Panc1 (cell line): ENCODE measurements around the gene MAPK8. TPM values are rescaled to one million over a fixed set of nuclear protein-coding genes. Genes with fewer than 3 reads are reported as not detected.

Experiments used
- ATAC-seq: fragments of 200-7000 bp; cut with Tn5 transposase; 2 replicates; pipeline ENCODE4 v1.9.1; 2020; ENCODE audit warnings: mild to moderate bottlenecking, moderate library complexity
- BruUV-seq: library from RNA; stranded (reverse); fragments of 400-500 nt; replicated peaks from 2 replicates; lab custom pipeline; 2021; lab: Mats Ljungman, UMichigan
- CTCF ChIA-PET: fragments of 300-600 bp; sonication (Branson Sonifier 250); formaldehyde crosslinking; loops from one replicate; lab custom pipeline; 2022; ENCODE audit warnings: antibody characterized with exemption; lab: Charles Lee
- POLR2A ChIA-PET: fragments of 300-600 bp; sonication (Branson Sonifier 250); formaldehyde crosslinking; loops from one replicate; lab custom pipeline; 2022; ENCODE audit warnings: antibody characterized with exemption; lab: Charles Lee
- DNase-seq: peaks from one replicate; pipeline ENCODE4 v3.0.0-alpha.2; 2010; ENCODE audit warnings: low read depth, low spot score
- H3K27ac ChIP-seq: 2 replicates; pipeline ENCODE4 v1.5.1; 2011; ENCODE audit warnings: mild to moderate bottlenecking, low read length, inconsistent platforms
- H3K27me3 ChIP-seq: fragments of 200-500 bp; sonication (Bioruptor generic); 2 replicates; pipeline ENCODE4 v1.6.0; 2014; ENCODE audit warnings: low read length, inconsistent platforms; ENCODE audit not compliant: control insufficient read depth, insufficient read depth
- H3K36me3 ChIP-seq: fragments of 200-500 bp; sonication (Bioruptor generic); 2 replicates; pipeline ENCODE4 v1.5.1; 2014; ENCODE audit warnings: inconsistent platforms, mild to moderate bottlenecking, low read length, moderate library complexity; ENCODE audit not compliant: control insufficient read depth, insufficient read depth
- H3K4me1 ChIP-seq: 2 replicates; pipeline ENCODE4 v1.5.1; 2011; ENCODE audit warnings: inconsistent platforms, mild to moderate bottlenecking, low read length, moderate library complexity; ENCODE audit not compliant: control insufficient read depth, insufficient read depth
- H3K4me3 ChIP-seq, 2 experiments: 2 replicates each; pipeline ENCODE4 v1.5.1; 2011 to 2012; ENCODE audit warnings: low read depth in 2 of 2, low read length in 2 of 2, mild to moderate bottlenecking in 2 of 2, inconsistent platforms in 1 of 2, moderate library complexity in 1 of 2
- H3K9me3 ChIP-seq: fragments of 200-500 bp; sonication (Bioruptor generic); 2 replicates; pipeline ENCODE4 v1.5.1; 2014; ENCODE audit warnings: low read depth, mild to moderate bottlenecking, inconsistent platforms, low read length, moderate library complexity; ENCODE audit not compliant: control insufficient read depth, insufficient read depth
- POLR2AphosphoS5 ChIP-seq: IDR thresholded peaks from 2 replicates; pipeline ENCODE4 v1.6.1; 2012; ENCODE audit warnings: mild to moderate bottlenecking, low read depth, low read length, moderate library complexity
- REST ChIP-seq, 2 experiments: IDR thresholded peaks; 2 replicates each; pipeline ENCODE4 v1.6.1; 2011 to 2012; ENCODE audit warnings: low read depth in 2 of 2, control low read depth in 1 of 2, low read length in 1 of 2, mild to moderate bottlenecking in 1 of 2, moderate library complexity in 1 of 2; ENCODE audit not compliant: insufficient read depth in 1 of 2
- SIN3A ChIP-seq: IDR thresholded peaks from 2 replicates; pipeline ENCODE4 v1.6.1; 2012; ENCODE audit warnings: low read depth, mild to moderate bottlenecking, low read length, moderate library complexity, borderline replicate concordance; ENCODE audit not compliant: insufficient read depth
- TCF7L2 ChIP-seq: IDR thresholded peaks from 2 replicates; pipeline ENCODE4 v1.6.1; 2011; ENCODE audit warnings: mild to moderate bottlenecking, low read depth, low read length, inconsistent platforms
- in situ Hi-C: cut with HindIII; loops from 2 replicates; pipeline ENCODE4 v1.10.0; 2016; ENCODE audit warnings: low sequenced_read_pairs, low pct_unique_long_range_greater_than_20kb
- intact Hi-C: fragments of 100-400 bp; cut with micrococcal nuclease; formaldehyde crosslinking; loops from one replicate; pipeline ENCODE4 v1.10.0; 2022; ENCODE audit not compliant: unreplicated experiment
- total RNA-seq: library from RNA; stranded (reverse); gene quantifications from one replicate; pipeline ENCODE4 v1.2.1, GENCODE V29; 2021; ENCODE audit not compliant: unreplicated experiment
- TF ChIP-seq, protein P1 (sequence below): fragments of 450-650 bp; IDR thresholded peaks from 2 replicates; pipeline ENCODE4 v1.5.1; 2017; ENCODE audit warnings: mild to moderate bottlenecking

MAPK8 gene
- total RNA-seq, 1 experiment from 2014 or later: 66.6 TPM

DNA sequence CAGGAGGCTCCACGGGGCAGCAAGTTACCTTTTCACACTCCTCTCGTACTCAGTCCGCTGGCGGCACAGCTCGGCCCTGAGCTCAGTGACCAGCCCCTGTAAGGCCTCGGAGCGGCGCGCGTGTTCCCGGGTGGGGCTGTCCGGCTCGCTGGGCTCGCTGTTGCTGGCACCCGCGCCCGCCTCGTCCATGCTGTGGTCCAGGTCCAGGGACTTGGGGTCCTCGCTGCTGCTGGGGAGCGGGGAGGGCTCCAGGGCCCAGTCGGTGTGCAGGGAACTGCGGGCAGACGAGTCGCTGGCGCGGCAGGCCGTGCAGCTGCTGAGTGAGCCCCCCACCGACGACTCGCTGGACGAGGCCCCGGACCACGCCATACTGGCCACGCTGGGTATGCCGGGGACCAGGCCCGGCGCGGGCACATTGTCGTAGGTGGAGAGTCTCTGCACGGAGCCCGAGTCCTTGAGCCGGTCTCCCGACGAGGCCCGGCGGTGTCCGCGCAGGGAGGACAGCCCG, 143.8 kb downstream of the MAPK8 start:
- no peak for ATAC-seq
- BruUV-seq: no TSS peak
- H3K27me3 ChIP-seq: no peaks in the 10 kb centered on the region
- ChIA-PET CTCF (no interaction called here), POLR2A (interaction anchor here (0.6 kb wide), 1 partner anchor 42 kb away, joined by 3 read pairs; no protein-coding TSS in a partner anchor)
- no peaks in the 10 kb centered on the region for H3K9me3 ChIP-seq
- H3K36me3 ChIP-seq: no peaks in the 10 kb centered on the region
- in situ Hi-C loops (no loop called here), intact Hi-C loops (no loop called here)
- no peaks in the 10 kb centered on the region; the same call in 1 of the 2 replicates for H3K4me1 ChIP-seq
- no peak overlapping the region for H3K4me3 ChIP-seq
- TF ChIP-seq POLR2AphosphoS5: no peak
- no peak for TF ChIP-seq REST (IDR thresholded peaks at IDR 0.05; ENCODE audit: insufficient read depth in 1 of 2, low read depth in 2 of 2, low read length in 1 of 2)
- no peak for TF ChIP-seq TCF7L2
- TF ChIP-seq SIN3A: no peak
- TF ChIP-seq, protein P1, sequence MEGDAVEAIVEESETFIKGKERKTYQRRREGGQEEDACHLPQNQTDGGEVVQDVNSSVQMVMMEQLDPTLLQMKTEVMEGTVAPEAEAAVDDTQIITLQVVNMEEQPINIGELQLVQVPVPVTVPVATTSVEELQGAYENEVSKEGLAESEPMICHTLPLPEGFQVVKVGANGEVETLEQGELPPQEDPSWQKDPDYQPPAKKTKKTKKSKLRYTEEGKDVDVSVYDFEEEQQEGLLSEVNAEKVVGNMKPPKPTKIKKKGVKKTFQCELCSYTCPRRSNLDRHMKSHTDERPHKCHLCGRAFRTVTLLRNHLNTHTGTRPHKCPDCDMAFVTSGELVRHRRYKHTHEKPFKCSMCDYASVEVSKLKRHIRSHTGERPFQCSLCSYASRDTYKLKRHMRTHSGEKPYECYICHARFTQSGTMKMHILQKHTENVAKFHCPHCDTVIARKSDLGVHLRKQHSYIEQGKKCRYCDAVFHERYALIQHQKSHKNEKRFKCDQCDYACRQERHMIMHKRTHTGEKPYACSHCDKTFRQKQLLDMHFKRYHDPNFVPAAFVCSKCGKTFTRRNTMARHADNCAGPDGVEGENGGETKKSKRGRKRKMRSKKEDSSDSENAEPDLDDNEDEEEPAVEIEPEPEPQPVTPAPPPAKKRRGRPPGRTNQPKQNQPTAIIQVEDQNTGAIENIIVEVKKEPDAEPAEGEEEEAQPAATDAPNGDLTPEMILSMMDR: no peak
- no peak overlapping the region for H3K27ac ChIP-seq
- DNase-seq: no peak

DNA sequence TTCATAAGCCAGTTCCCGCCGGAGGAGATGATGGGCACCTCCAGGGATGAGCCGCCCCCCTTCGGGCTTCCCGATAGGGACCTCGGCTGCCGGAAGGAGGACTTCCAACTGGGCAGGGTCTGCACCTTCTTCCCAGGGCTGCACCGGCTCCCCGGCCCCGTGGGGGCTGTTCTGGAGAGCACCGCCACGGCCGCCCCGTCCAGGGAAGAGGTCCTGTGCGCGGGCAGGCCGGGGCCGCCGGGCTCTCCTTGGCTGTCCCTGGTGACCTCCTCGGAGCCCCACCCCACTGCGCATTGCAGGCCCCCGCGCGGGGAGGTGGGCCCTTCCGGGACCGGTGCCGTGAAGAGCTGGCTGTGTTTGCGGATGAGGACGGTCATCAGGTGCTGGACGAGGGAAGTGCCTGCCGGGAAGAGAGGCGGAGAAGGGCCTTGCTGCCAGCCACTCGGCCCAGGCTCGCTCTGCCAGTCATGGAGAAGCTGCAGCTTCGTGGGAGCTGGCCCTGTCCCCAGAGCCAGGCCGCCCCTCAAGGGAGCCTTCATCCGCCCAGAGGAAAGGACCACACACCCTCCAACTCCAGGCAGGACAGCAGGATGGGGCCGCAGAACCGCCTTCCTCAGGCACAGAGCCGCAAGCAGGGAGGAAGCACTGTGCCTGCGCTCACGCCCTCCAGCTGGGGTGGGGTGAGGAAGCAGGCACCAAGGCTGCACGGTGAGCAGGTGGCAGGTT, 144.4 kb downstream of the MAPK8 start:
- no peak for TF ChIP-seq TCF7L2
- no peak for TF ChIP-seq SIN3A
- TF ChIP-seq POLR2AphosphoS5: no peak
- TF ChIP-seq, protein P1: no peak
- TF ChIP-seq REST (IDR thresholded peaks at IDR 0.05; ENCODE audit: insufficient read depth in 1 of 2, low read depth in 2 of 2, low read length in 1 of 2): no peak
- intact Hi-C loops (no loop called here), in situ Hi-C loops (no loop called here)
- Histone ChIP-seq H3K27ac (no peak overlapping the region), H3K36me3 (no peaks in the 10 kb centered on the region), H3K4me1 (no peaks in the 10 kb centered on the region; the same call in 1 of the 2 replicates), H3K27me3 (no peaks in the 10 kb centered on the region), H3K4me3 (no peak overlapping the region), H3K9me3 (no peaks in the 10 kb centered on the region)
- ATAC-seq (no peak), DNase-seq (no peak)
- ChIA-PET POLR2A (interaction anchor here (0.6 kb wide), 1 partner anchor 41 kb away, joined by 3 read pairs; no protein-coding TSS in a partner anchor), CTCF (no interaction called here)
- no TSS peak for BruUV-seq
